Testis (tissue), 3 donors: ENCODE data around the gene RGS7. TPM values are rescaled to one million over a fixed set of nuclear protein-coding genes. Genes with fewer than 3 reads are reported as not detected.
A peak's percentile ranks its signal among the peaks of the same experiment; 100 is the strongest.

Source experiments
- DNase-seq: peaks from one replicate; pipeline ENCODE4 v3.0.0-alpha.2; 2019
- H3K27ac ChIP-seq, 2 donors: fragments of 200-600 bp; sonication (generic); one replicate each; pipeline ENCODE4 v1.5.1; 2019
- H3K27me3 ChIP-seq: fragments of 200-600 bp; sonication (generic); one replicate; pipeline ENCODE4 v1.5.1; 2019
- H3K36me3 ChIP-seq: fragments of 200-600 bp; sonication (generic); one replicate; pipeline ENCODE4 v1.5.1; 2017; ENCODE audit warnings: low read depth; ENCODE audit errors: missing control alignments
- H3K4me1 ChIP-seq: fragments of 200-600 bp; sonication (generic); one replicate; pipeline ENCODE4 v1.5.1; 2019
- H3K4me3 ChIP-seq, 2 donors: fragments of 200-600 bp; sonication (generic); one replicate each; pipeline ENCODE4 v1.5.1; 2017 to 2019
- H3K9me3 ChIP-seq: fragments of 200-600 bp; sonication (generic); one replicate; pipeline ENCODE4 v1.5.1; 2017
- CTCF ChIP-seq, 3 experiments: fragments of 450-650 bp in 2 of 3; fragments of 200-600 bp in 1 of 3; sonication (generic) in 1 of 3; IDR thresholded peaks; one replicate each; pipeline ENCODE4 v1.5.1; 2016 to 2019; ENCODE audit warnings: antibody characterized with exemption in 3 of 3, mild to moderate bottlenecking in 2 of 3, moderate library complexity in 1 of 3
- POLR2A ChIP-seq: fragments of 450-650 bp; IDR thresholded peaks from one replicate; pipeline ENCODE4 v1.6.1; 2017; ENCODE audit warnings: antibody characterized with exemption, mild to moderate bottlenecking, moderate library complexity
- WGBS, 2 donors: methylation state at CpG; one replicate each; pipeline ENCODE4 v1.1.5; 2018; 5-methylcytosine and 5-hydroxymethylcytosine counted together
- intact Hi-C: fragments of 100-400 bp; cut with DNase I; formaldehyde crosslinking; loops from one replicate; pipeline ENCODE4 v1.15.1; 2023; ENCODE audit warnings: low total_unique reads
- polyA plus RNA-seq: library from polyadenylated mRNA; stranded (reverse); fragments of 350-450 nt; fragmentation: Illumina TruSeq; extraction: RNeasy Lipid Tissue Mini Kit (QIAGEN cat#74804); gene quantifications from one replicate; pipeline ENCODE4 v1.2.3, GENCODE V29; 2014; ENCODE audit warnings: low read depth, low replicate concordance; ENCODE audit not compliant: insufficient read depth
- total RNA-seq, 2 donors: library from RNA; depleted of rRNA; stranded (reverse); fragments of >200 nt; gene quantifications; one replicate each; pipeline ENCODE4 v1.2.3, GENCODE V29; 2016

RGS7 gene
- total and polyA plus RNA-seq, 3 donors from 2014 or later = 5.0 to 6.6 (median 5.4) TPM

- Histone ChIP-seq H3K4me1 (no peaks in the 10 kb centered on the region), H3K4me3 (no peak overlapping the region), H3K27ac (no peak overlapping the region), H3K27me3 (no peaks in the 10 kb centered on the region), H3K9me3 (no peaks in the 10 kb centered on the region), H3K36me3 (no peaks in the 10 kb centered on the region)
- intact Hi-C loops = no loop called here
- no peak for TF ChIP-seq CTCF (IDR thresholded peaks at IDR 0.05)
- TF ChIP-seq POLR2A = no peak
- no peak for DNase-seq
- 77 to 80% methylated on average over 3 of the region's 3 CpGs for WGBS, 2 donors
These were observed 18.9 kb upstream of the RGS7 start for GRCh38 chr1:241375886-241376285.

GRCh38 chr1:241366196-241366595 is 9.2 kb upstream of the RGS7 start:
- intact Hi-C loops = no loop called here
- Histone ChIP-seq H3K27me3 (no peaks in the 10 kb centered on the region), H3K4me3 (no peak overlapping the region), H3K4me1 (no peaks in the 10 kb centered on the region), H3K27ac (no peak overlapping the region), H3K9me3 (no peaks in the 10 kb centered on the region), H3K36me3 (no peaks in the 10 kb centered on the region)
- no peak for DNase-seq
- 91% methylated on average over 4 of the region's 4 CpGs for WGBS, 2 donors
- TF ChIP-seq POLR2A (no peak), CTCF (IDR thresholded peaks at IDR 0.05) (no peak)

- DNase-seq = no peak
- H3K27ac ChIP-seq = no peak overlapping the region
- no peaks in the 10 kb centered on the region for H3K9me3 ChIP-seq
- WGBS, 2 donors = 85 to 90% methylated on average over 4 of the region's 4 CpGs
- H3K4me3 ChIP-seq = no peak overlapping the region
- H3K4me1 ChIP-seq = no peaks in the 10 kb centered on the region
- H3K27me3 ChIP-seq = no peaks in the 10 kb centered on the region
- no peaks in the 10 kb centered on the region for H3K36me3 ChIP-seq
- TF ChIP-seq CTCF (IDR thresholded peaks at IDR 0.05) (no peak), POLR2A (no peak)
- intact Hi-C loops = no loop called here
These were observed 5.3 kb upstream of the RGS7 start for GRCh38 chr1:241362350-241362749.

GRCh38 chr1:241357366-241358340 is 648 bp upstream of the RGS7 start:
- Histone ChIP-seq H3K36me3 (no peaks in the 10 kb centered on the region), H3K4me3 (peak overlapping the region; percentile 52 to 63), H3K4me1 (no peaks in the 10 kb centered on the region), H3K9me3 (no peaks in the 10 kb centered on the region), H3K27ac (no peak overlapping the region), H3K27me3 (no peaks in the 10 kb centered on the region)
- TF ChIP-seq POLR2A (no peak), CTCF (IDR thresholded peaks at IDR 0.05) (no peak)
- WGBS, 2 donors = 3 to 4% methylated on average over 16 to 33 of the region's 33 CpGs
- intact Hi-C loops = no loop called here
- DNase-seq = no peak

GRCh38 chr1:241356187-241356518 is 852 bp downstream of the RGS7 start:
- Histone ChIP-seq H3K36me3 (no peaks in the 10 kb centered on the region), H3K4me1 (no peaks in the 10 kb centered on the region), H3K27me3 (no peaks in the 10 kb centered on the region), H3K9me3 (no peaks in the 10 kb centered on the region), H3K27ac (no peak overlapping the region), H3K4me3 (peak overlapping the region; percentile 52 to 63)
- WGBS, 2 donors = 2% methylated on average over 14 of the region's 14 CpGs
- intact Hi-C loops = no loop called here
- TF ChIP-seq CTCF (IDR thresholded peaks at IDR 0.05) = no peak
- TF ChIP-seq POLR2A = no peak
- no peak for DNase-seq
